Ureter (tissue), 1 donor: ENCODE data around the gene OR6B3. TPM values are rescaled to one million over a fixed set of nuclear protein-coding genes. Genes with fewer than 3 reads are reported as not detected.

Source experiments
- DNase-seq: peaks from one replicate; pipeline ENCODE4 v3.0.0-alpha.2; 2020; ENCODE audit warnings: low spot score
- total RNA-seq: library from RNA; stranded (reverse); gene quantifications from one replicate; pipeline ENCODE4 v1.2.4, GENCODE V29; 2023
- donor health status: DM: yes; HTN: yes; CAD: no.

The OR6B3 gene
- not detected for total RNA-seq

GRCh38 chr2:240053173-240054155, at the start of gene OR6B3:
Gene OR6B3 (minus strand): TSS chr2:240053521.
- DNase-seq = no peak

- DNase-seq = no peak
These were observed 45.0 kb upstream of the OR6B3 start for GRCh38 chr2:240098349-240098748.

DNA sequence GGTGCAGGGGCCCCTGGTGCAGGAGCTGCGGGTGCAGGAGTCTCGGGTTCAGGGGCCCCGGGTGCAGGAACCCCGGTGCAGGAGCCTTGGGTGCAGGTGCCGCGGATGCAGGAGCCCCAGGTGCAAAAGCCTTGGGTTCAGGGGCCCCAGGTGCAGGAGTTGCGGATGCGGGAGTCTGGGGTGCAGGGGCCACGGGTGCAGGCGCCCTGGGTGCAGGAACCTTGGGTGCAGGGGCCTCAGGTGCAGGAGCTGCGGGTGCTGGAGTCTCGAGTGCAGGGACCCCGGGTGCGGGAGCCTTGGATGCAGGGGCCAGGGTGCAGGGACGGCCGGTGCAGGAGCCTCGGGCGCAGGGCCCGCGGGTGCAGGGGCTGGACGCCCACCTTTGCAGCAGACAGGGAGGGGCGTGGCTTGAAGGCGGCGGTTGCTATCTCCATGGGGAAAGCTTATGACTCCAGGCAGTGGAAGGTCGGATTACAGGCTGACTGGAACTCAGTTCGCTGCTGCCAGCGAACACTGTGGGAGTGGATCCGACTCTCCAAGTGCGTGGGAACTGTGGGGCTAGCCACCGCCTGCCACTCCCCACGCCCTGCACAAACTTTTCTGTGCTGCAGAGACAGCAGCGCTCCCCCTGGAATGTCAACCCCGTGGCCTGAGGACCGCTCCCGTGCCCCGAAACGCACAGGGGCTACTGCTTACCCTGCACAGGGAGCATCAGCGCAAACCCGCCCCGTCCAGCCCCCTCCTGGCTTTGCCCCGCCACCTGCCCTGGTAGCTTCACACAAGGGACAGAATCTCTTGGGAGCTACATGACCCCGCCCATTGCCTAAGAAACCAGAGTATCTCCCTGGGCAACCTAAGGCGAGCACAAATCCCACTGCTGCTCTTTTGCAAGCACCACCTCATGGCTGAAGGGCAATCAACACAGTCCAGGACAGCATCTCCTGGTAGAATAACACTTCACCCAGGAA, 42.5 kb upstream of the OR6B3 start:
- DNase-seq = no peak

DNA sequence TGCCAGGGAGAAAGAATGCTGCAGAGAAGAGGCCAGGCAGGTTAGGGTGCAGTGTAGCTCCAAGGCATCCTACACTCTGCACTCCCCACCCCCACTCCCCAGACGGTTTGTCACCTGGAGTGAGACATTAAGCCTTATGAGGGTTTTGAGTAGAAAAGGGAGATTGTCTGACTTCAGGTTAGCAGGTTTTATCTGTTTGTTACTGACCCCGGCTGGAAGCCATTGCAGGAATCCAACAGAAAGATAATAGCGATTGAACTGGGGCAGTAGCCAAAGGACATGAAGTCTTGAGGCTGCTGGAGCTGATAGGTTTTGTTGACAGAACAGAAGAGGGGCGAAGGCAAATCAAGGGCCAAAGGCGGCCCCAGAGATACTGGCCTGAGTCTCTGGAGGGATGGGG, 36.0 kb upstream of the OR6B3 start:
- no peak for DNase-seq

- DNase-seq = no peak
These were observed 33.2 kb upstream of the OR6B3 start for GRCh38 chr2:240086563-240086962.

- no peak for DNase-seq
These were observed 25.3 kb upstream of the OR6B3 start for GRCh38 chr2:240078631-240079030.

DNA sequence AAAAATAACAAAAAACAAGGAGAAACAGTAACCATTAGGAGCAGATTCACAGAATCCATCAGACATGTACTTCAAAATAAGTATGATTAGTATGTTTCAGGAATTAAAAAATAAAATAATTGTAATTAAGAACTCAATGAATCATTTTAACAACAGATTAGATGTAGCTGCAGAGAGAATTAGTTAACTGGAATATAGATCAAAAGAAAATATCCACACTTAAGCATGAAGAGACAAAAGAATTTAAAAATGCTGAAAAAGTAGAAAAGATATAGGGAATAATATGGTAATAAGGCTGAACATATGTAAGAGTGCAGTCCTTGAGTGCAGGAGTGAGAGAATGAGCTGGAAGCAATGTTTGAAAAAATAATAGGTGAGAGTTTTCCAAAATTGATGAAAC, 24.1 kb upstream of the OR6B3 start:
- DNase-seq = no peak

- no peak for DNase-seq
These were observed 21.2 kb upstream of the OR6B3 start for GRCh38 chr2:240074545-240074944.

DNA sequence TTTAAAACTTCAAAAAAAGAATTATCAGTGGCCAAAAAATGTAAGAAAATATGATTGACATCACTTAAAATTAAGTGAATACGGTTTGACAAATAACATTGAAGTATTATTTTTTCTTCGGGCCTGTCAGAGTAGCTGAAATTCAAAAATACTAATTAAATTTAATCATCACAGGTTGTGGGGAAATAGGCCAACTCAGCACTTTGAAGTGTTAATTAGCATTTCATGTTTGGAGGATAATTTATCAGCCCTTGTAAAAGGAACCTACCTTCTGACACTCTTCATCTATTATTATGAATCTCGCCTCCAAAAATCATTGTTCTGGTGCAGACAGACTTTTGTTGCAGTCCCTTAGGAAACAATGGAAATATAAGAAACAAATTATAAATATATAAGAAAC, 17.6 kb upstream of the OR6B3 start:
- no peak for DNase-seq

DNA sequence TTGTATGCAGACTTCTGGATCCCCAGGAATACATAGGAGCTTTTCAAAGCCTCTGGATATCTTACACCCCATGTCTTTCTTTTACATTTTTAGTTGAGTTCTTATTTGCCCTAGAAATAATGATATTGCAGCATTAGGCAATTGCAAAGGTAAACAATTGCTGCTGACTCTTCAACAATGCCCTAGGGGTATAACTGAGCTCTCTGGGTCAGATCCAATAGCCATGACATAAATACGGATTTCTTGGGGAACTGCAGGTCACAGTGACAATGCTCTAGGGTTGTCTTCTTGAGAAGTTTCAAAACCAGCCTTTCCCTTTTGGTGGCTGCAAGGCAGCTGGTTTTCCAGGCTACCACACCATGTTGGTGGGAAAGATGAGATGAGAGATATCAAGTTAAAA, 16.5 kb upstream of the OR6B3 start:
- no peak for DNase-seq

- no peak for DNase-seq
These were observed 14.9 kb upstream of the OR6B3 start for GRCh38 chr2:240068193-240068592.

- DNase-seq = no peak
These were observed 13.2 kb upstream of the OR6B3 start for GRCh38 chr2:240066489-240066888.

GRCh38 chr2:240064898-240065297, 11.6 kb upstream of the OR6B3 start:
- no peak for DNase-seq

DNA sequence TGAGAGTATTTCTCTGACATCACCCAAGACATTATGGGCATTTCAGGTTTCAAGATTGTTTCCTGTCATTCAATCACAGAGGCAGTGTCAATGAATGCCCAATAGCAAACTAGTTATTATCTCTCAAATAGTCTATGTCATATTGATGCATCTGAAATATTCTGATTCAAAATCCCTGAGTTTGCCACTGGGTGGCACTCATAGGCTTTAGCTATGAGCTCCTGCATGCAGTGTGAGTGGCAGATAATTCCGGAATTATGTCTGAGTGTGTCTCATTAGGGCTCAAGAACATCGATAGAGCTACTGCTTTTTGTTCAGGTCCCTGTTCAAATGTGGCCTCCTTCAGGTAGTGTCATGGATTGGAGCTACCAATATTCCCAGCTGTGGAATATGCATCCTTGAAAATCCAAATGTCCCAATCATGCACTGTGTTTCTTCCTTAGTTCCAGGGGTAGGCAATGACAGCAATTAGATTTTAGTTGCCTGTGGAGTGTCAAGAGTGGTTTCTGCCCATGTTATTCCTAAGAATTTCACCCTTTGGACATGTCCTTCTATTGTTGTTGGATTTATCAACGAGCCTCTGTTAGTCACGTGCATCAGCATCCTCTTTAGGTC, 7.8 kb upstream of the OR6B3 start:
- no peak for DNase-seq

- DNase-seq = no peak
These were observed 3.4 kb upstream of the OR6B3 start for GRCh38 chr2:240056678-240057077.

GRCh38 chr2:240055177-240055917, 2.0 kb upstream of the OR6B3 start:
- DNase-seq = no peak

DNA sequence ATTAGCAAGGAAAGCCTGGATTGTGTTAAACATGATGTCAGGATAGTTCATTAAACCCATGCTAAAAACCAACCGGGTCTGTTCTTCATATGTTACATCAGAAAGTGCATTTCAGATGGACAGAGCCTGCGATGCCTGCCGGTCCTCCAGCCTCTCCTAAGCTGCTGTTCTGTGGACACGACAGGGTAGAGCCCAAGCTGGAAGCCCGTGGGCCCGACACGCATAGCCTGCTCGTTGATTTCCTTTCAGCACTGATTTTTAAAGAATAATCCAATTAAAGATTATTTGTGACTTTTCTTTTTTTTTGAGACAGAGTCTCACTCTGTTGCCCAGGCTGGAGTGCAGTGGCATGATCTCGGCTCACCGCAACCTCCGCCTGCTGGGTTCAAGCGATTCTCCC, 797 bp downstream of the OR6B3 start:
- no peak for DNase-seq

GRCh38 chr2:240051697-240052096, 1.6 kb downstream of the OR6B3 start:
- DNase-seq = no peak

GRCh38 chr2:240050278-240050677, 3.0 kb downstream of the OR6B3 start:
- DNase-seq = no peak

GRCh38 chr2:240048237-240048636, 5.1 kb downstream of the OR6B3 start:
- no peak for DNase-seq

GRCh38 chr2:240045098-240045497, 8.2 kb downstream of the OR6B3 start:
- no peak for DNase-seq
